ENCODE data around the gene MCM3.

The MCM3 gene

GRCh38 chr6:52263709-52264540, 20.6 kb downstream of the MCM3 start:
- no peaks in the 10 kb centered on the region for H3K9me3 ChIP-seq
- H3K27me3 ChIP-seq = no peaks in the 10 kb centered on the region
- peaks cover 76% of the 10 kb centered on the region for H3K36me3 ChIP-seq
- peak; percentile 68 for DNase-seq
- peak; percentile 98 for TF ChIP-seq CTCF (IDR thresholded peaks at IDR 0.05; ENCODE audit: low read depth, low read length)
- H3K4me3 ChIP-seq (ENCODE audit: low read depth, low read length) = no peak overlapping the region
- no peaks in the 10 kb centered on the region for H3K4me1 ChIP-seq

- no peaks in the 10 kb centered on the region for H3K27me3 ChIP-seq
- no peaks in the 10 kb centered on the region for H3K4me1 ChIP-seq
- TF ChIP-seq CTCF (IDR thresholded peaks at IDR 0.05; ENCODE audit: low read depth, low read length) = no peak
- no peak for DNase-seq
- H3K4me3 ChIP-seq (ENCODE audit: low read depth, low read length) = no peak overlapping the region
- peaks cover 65% of the 10 kb centered on the region for H3K36me3 ChIP-seq
- no peaks in the 10 kb centered on the region for H3K9me3 ChIP-seq
Measured at GRCh38 chr6:52262620-52263344, 21.8 kb downstream of the MCM3 start.

DNA sequence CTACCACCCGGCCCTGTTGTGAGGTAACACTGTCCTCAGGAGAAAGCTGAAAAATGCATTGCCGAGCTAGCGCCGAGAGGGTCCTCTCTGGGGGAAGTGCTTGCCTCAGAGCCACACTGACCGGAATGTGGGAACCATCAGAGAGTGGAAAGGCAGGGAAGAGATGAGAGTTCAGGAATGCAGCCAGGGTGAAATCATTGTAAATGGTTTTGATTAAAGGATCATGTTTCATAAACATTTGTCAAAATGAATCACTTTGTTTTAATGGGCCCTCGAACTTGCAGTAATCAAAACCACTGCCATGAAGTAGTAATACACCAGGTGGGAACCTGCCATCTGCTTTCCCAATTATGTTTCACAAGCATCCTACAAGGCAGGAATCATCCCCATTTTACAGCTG, 23.3 kb downstream of the MCM3 start:
- no peak for TF ChIP-seq CTCF (IDR thresholded peaks at IDR 0.05; ENCODE audit: low read depth, low read length)
- no peaks in the 10 kb centered on the region for H3K27me3 ChIP-seq
- H3K9me3 ChIP-seq = no peaks in the 10 kb centered on the region
- peaks cover 52% of the 10 kb centered on the region for H3K36me3 ChIP-seq
- H3K4me1 ChIP-seq = no peaks in the 10 kb centered on the region
- no peak for DNase-seq
- no peak overlapping the region for H3K4me3 ChIP-seq (ENCODE audit: low read depth, low read length)

- no peak overlapping the region for H3K4me3 ChIP-seq (ENCODE audit: low read depth, low read length)
- no peaks in the 10 kb centered on the region for H3K4me1 ChIP-seq
- H3K36me3 ChIP-seq = peaks cover 46% of the 10 kb centered on the region
- TF ChIP-seq CTCF (IDR thresholded peaks at IDR 0.05; ENCODE audit: low read depth, low read length) = no peak
- DNase-seq = no peak
- no peaks in the 10 kb centered on the region for H3K9me3 ChIP-seq
- no peaks in the 10 kb centered on the region for H3K27me3 ChIP-seq
Measured at GRCh38 chr6:52260634-52261033, 23.9 kb downstream of the MCM3 start.

- no peaks in the 10 kb centered on the region for H3K9me3 ChIP-seq
- TF ChIP-seq CTCF (IDR thresholded peaks at IDR 0.05; ENCODE audit: low read depth, low read length) = no peak
- H3K27me3 ChIP-seq = peaks cover 11% of the 10 kb centered on the region
- no peaks in the 10 kb centered on the region for H3K4me1 ChIP-seq
- DNase-seq = no peak
- no peaks in the 10 kb centered on the region; the same call in 1 of the 2 replicates for H3K36me3 ChIP-seq
- no peak overlapping the region for H3K4me3 ChIP-seq (ENCODE audit: low read depth, low read length)
Measured at GRCh38 chr6:52255434-52255833, 29.1 kb downstream of the MCM3 start.
